GM21526 (cell line): Measurements from ENCODE around the gene PCDHAC1.

Experiments used
- ATAC-seq: cut with Tn5 transposase; IDR thresholded peaks from one replicate; pipeline ENCODE4 v1.9.1; 2021; ENCODE audit warnings: moderate library complexity; ENCODE audit not compliant: unreplicated experiment, low FRiP score

Gene PCDHAC1

GRCh38 chr5:140967226-140967893, 41.3 kb downstream of the PCDHAC1 start:
- ATAC-seq = no peak

DNA sequence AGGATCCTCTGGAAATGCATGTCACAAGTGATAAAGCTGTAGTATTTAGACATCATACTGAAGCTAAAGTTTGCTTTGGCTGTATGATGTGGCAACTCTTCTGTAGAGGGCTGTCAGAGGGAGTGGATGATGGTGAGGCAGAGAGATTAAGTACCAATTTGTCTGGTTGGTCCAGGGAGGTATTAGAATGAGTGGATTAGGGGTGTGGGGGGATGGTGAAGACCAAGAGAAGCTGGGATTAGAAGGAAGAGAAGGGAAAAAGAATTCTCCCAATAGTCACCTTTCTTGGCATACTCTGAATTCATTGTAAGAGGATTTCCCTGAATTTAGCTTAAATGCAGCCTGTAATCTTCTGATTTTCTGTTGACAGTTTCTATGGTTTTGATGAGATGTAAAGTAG, 43.8 kb downstream of the PCDHAC1 start:
- no peak for ATAC-seq

GRCh38 chr5:140973550-140973949, 47.5 kb downstream of the PCDHAC1 start:
- no peak for ATAC-seq

DNA sequence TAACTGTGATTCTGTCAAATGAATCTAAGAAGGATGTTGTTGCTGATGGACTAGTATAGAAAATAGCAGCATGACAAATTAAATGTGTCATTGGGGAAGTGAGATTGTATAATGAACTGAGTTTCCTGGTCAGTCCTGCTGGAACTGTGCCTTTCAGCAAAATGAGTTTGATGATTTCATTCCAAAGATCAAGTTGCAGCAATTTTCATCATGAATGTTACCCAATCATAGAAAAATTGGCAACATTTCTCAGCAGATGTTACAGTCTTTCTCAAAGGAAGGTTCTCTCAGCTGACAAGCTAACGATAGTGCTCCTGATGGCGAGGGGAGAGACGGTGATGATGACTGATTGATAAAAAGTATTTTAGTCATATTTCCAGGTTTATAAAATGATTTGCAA, 50.9 kb downstream of the PCDHAC1 start:
- ATAC-seq = no peak

- ATAC-seq = no peak
Measured at GRCh38 chr5:140978260-140978659, 52.2 kb downstream of the PCDHAC1 start.

DNA sequence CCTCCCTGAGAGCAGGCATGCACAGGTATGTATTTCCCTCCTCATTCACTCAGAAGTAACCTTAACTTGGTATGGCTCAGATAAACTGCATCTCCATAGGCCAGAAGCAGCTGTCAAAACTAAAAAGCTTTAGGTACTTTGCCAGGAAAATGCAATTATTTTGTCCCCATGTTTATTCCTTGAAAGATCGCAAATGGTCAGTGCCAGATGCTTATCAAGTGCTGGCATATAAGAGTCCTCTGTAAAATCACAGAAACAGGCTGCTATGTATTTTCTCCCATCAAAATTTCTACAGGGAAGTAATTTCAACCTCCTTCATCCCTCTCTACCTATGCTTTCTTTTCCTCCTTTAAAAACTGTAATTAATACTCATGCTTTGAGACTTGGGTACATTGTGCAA, 52.9 kb downstream of the PCDHAC1 start:
- ATAC-seq = no peak
